Common myeloid progenitor, CD34-positive (primary cell): ENCODE results near the gene HDAC9.

Source experiments
- CTCF ChIA-PET: fragments of 350-600 bp; sonication (Branson Sonifier 250); formaldehyde crosslinking; loops from one replicate; lab custom pipeline; 2021; ENCODE audit warnings: antibody characterized with exemption; lab: Charles Lee
- POLR2A ChIA-PET: fragments of 350-600 bp; sonication (Branson Sonifier 250); formaldehyde crosslinking; loops from one replicate; lab custom pipeline; 2021; ENCODE audit warnings: antibody characterized with exemption; lab: Charles Lee
- DNase-seq, 3 donors: peaks; one replicate each; pipeline versions ENCODE4 v3.0.0 to v3.0.0-alpha.2; 2013
- H3K27ac ChIP-seq, 2 experiments: 1 replicate in 1 of 2; 2 replicates in 1 of 2; pipeline ENCODE4 v1.7.0; 2013; ENCODE audit warnings: inconsistent platforms in 2 of 2, low read length in 2 of 2, mild to moderate bottlenecking in 2 of 2, low read depth in 1 of 2, moderate library complexity in 1 of 2; ENCODE audit not compliant: severe bottlenecking in 2 of 2, insufficient read depth in 1 of 2, poor library complexity in 1 of 2
- H3K27me3 ChIP-seq, 5 experiments: replicated peaks in 2 of 5; 1 replicate in 3 of 5; 2 replicates in 2 of 5; pipeline versions ENCODE4 v1.6.1 to v1.7.0; 2013; ENCODE audit warnings: low read length in 4 of 5, mild to moderate bottlenecking in 2 of 5, moderate library complexity in 2 of 5, inconsistent platforms in 1 of 5; ENCODE audit not compliant: insufficient read depth in 5 of 5, control insufficient read depth in 4 of 5
- H3K36me3 ChIP-seq, 4 experiments: 1 replicate in 2 of 4; 2 replicates in 2 of 4; pipeline versions ENCODE4 v1.6.1 to v1.7.0; 2013; ENCODE audit warnings: low read length in 3 of 4, control low read depth in 1 of 4, mild to moderate bottlenecking in 1 of 4; ENCODE audit not compliant: control insufficient read depth in 4 of 4, insufficient read depth in 4 of 4
- H3K4me1 ChIP-seq, 4 experiments: 1 replicate in 3 of 4; 2 replicates in 1 of 4; pipeline versions ENCODE4 v1.6.1 to v1.7.1; 2013; ENCODE audit warnings: low read length in 3 of 4, mild to moderate bottlenecking in 3 of 4, control low read depth in 1 of 4, inconsistent platforms in 1 of 4, moderate library complexity in 1 of 4; ENCODE audit not compliant: control insufficient read depth in 4 of 4, insufficient read depth in 4 of 4; ENCODE audit errors: control extremely low read depth in 1 of 4
- H3K4me3 ChIP-seq, 7 experiments: 1 replicate in 4 of 7; 2 replicates in 3 of 7; pipeline versions ENCODE4 v1.5.1 to v1.7.0; 2013; ENCODE audit warnings: mild to moderate bottlenecking in 7 of 7, low read length in 6 of 7, moderate library complexity in 6 of 7, inconsistent platforms in 2 of 7, low read depth in 2 of 7, control low read depth in 1 of 7; ENCODE audit not compliant: insufficient read depth in 4 of 7, control insufficient read depth in 1 of 7; ENCODE audit errors: extremely low read depth in 1 of 7
- H3K9me3 ChIP-seq, 5 experiments: 1 replicate in 4 of 5; 2 replicates in 1 of 5; pipeline versions ENCODE4 v1.6.1 to v1.7.1; 2013; ENCODE audit warnings: low read length in 4 of 5, mild to moderate bottlenecking in 2 of 5, inconsistent platforms in 1 of 5, low read depth in 1 of 5, moderate library complexity in 1 of 5; ENCODE audit not compliant: control insufficient read depth in 4 of 5, insufficient read depth in 2 of 5; ENCODE audit errors: control extremely low read depth in 1 of 5
- WGBS: methylation state at CpG from one replicate; pipeline ENCODE4 v1.1.5; 2013; ENCODE audit not compliant: insufficient coverage; 5-methylcytosine and 5-hydroxymethylcytosine counted together

Gene HDAC9

DNA sequence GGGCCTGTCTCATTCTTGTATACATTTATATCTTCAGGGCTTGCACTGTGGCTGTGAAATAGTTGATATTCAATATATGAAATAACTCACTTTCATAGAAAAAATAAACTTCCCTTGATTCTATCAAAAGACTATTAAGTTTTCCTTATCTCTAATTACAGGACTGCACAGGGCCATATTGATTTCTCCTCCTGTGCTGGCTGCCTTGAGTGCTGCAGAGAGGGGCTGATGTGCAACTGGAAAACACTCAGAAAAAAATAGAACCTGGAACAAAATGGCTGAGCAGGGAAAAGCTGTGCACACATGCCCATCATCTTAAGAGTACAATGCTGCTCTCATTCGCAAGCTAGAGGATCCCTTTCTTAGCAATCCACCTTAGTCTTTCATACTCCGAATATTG, 5.9 kb upstream of the HDAC9 start:
- 100% methylated on average over 1 of the region's 2 CpGs for WGBS
- CTCF ChIA-PET: no interaction called here

DNA sequence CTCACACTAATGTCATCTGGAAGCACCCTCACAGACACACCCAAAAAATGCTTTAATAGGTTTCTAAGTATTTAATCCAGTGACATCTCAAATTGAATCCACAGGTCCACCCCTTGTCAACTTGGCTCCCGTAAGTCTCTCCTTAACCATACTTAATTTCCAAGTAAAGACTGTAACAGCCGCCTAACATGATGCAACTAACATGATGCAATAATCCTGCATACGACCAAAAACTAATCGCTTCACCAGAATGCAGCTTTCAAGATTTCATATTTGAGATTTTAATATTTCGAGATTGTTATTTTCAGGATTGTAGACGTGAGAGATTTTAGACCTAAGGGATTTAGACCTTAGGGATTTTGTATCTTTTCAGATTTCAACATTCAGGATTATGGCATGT, 3.7 kb upstream of the HDAC9 start:
- POLR2A ChIA-PET: no interaction called here
- no peaks in the 10 kb centered on the region for H3K27me3 ChIP-seq
- peaks cover 9 to 17% (median 12%) of the 10 kb centered on the region in 4 experiments for H3K4me1 ChIP-seq
- WGBS: 95% methylated on average over 4 of the region's 6 CpGs
- DNase-seq: no peak
- no peak overlapping the region for H3K27ac ChIP-seq
- H3K9me3 ChIP-seq: no peaks in the 10 kb centered on the region
- H3K4me3 ChIP-seq: no peak overlapping the region
- no peaks in the 10 kb centered on the region for H3K36me3 ChIP-seq
- CTCF ChIA-PET: interaction anchor here (0.7 kb wide), 1 partner anchor 58 kb away, joined by 3 read pairs; no protein-coding TSS in a partner anchor

More for the DNA sequence above, 5.9 kb upstream of the HDAC9 start:
- Histone ChIP-seq H3K36me3 (no peaks in the 10 kb centered on the region), H3K4me3 (no peak overlapping the region), H3K27ac (no peak overlapping the region), H3K9me3 (peaks cover 0 to 5% (median 0%) of the 10 kb centered on the region in 5 experiments), H3K27me3 (no peaks in the 10 kb centered on the region), H3K4me1 (no peaks in the 10 kb centered on the region)
- POLR2A ChIA-PET: interaction anchor here (1.7 kb wide), 1 partner anchor 10 kb away, joined by 5 read pairs; no protein-coding TSS in a partner anchor
- no peak for DNase-seq

DNA sequence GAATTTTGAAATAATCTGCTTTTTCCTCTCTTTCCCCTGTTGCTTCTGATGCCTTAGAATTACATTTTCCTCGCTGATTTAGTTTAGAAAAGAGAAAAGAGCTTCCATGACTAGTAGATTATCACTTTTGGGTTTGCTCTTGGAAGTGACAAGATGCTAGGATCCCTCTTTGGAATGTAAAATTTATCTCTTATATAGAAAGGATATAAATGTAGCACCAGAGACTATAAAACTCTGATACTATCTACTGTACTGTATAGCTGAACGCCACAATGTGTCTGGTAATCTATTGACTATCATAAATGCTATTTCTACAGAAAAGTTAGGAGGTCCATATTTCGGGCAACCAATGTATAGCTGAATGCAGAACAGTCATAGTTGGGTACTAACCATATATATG, 1.1 kb upstream of the HDAC9 start:
- ChIA-PET POLR2A (no interaction called here), CTCF (interaction anchor here (0.7 to 1.3 kb wide), 5 partner anchors 14 to 89 kb away, joined by 3 to 4 read pairs (median 3); no protein-coding TSS in a partner anchor)
- WGBS: 86% methylated on average over 1 of the region's 3 CpGs
- H3K36me3 ChIP-seq: no peaks in the 10 kb centered on the region
- H3K9me3 ChIP-seq: no peaks in the 10 kb centered on the region
- H3K4me3 ChIP-seq: no peak overlapping the region
- DNase-seq: no peak
- peaks cover 9 to 17% (median 13%) of the 10 kb centered on the region in 4 experiments for H3K4me1 ChIP-seq
- H3K27me3 ChIP-seq: no peaks in the 10 kb centered on the region
- no peak overlapping the region for H3K27ac ChIP-seq

DNA sequence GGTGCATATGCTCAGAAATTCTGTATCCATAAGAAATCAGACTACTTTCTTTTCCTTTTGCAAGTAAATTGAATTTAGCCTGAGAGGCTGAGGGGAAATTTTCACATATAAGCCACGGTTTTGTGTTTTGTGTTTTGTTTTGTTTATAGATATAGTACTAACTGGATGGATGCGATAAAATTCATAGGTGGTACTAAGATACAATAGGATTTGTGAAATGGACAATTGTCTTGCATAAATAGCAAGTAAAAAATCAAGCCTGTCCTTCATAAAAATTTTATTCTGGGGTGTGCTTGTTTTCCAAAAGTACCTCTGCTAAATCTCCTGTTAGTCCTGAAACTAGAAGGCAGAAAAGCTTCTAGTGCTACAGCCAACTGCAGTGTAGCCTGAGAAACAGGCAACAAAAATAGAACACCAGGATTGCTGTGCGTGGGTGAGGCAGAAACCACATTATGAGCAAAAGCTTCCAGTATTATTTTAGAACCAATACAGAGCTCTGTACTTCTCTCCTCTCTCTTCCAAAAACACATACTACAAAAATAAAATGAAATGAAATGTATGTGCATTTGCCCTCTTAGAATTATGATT, 634 bp upstream of the HDAC9 start:
- Histone ChIP-seq H3K27me3 (no peaks in the 10 kb centered on the region), H3K27ac (no peak overlapping the region), H3K36me3 (no peaks in the 10 kb centered on the region), H3K4me1 (peaks cover 9 to 17% (median 13%) of the 10 kb centered on the region in 4 experiments), H3K9me3 (no peaks in the 10 kb centered on the region), H3K4me3 (peak overlapping the region in 5 of 7 experiments; percentile 51 to 87 (median 70))
- WGBS: 0% methylated on average over 1 of the region's 3 CpGs
- ChIA-PET POLR2A (no interaction called here), CTCF (interaction anchor here (0.7 to 1.7 kb wide), 7 partner anchors 13 to 90 kb away, joined by 3 to 5 read pairs (median 3); no protein-coding TSS in a partner anchor)
- DNase-seq: peak in 2 of 3 donors; percentile 22 to 24

DNA sequence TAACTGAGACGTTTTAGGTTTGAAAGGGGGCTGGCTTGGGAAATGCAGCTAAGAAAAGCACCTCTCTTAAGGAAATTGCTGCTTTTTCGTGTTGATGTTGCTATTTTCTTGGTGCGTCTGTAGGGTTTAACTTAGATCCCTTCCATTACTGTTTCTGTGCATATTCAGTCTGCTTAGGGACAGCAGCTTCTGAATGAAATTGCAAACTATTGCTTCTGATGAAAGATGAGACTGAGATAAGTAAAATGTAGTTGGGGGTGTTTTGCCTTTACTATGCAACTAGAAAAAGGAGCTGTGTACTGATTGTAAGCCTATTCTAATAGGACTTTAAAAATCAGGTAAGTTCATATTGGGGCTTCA, 772 bp downstream of the HDAC9 start:
- peaks cover 9 to 17% (median 13%) of the 10 kb centered on the region in 4 experiments for H3K4me1 ChIP-seq
- H3K4me3 ChIP-seq: peak overlapping the region in 5 of 7 experiments; percentile 64 to 87 (median 76)
- WGBS: 30% methylated on average over 2 of the region's 3 CpGs
- ChIA-PET POLR2A (interaction anchor here (0.5 to 0.8 kb wide), 3 partner anchors 14 to 181 kb away, joined by 3 read pairs; no protein-coding TSS in a partner anchor), CTCF (interaction anchor here (0.8 to 1.7 kb wide), 6 partner anchors 9 to 142 kb away, joined by 3 to 7 read pairs (median 4); no protein-coding TSS in a partner anchor)
- no peaks in the 10 kb centered on the region for H3K9me3 ChIP-seq
- no peak for DNase-seq
- no peaks in the 10 kb centered on the region for H3K36me3 ChIP-seq
- H3K27ac ChIP-seq: peak overlapping the region in 1 of 2 experiments; percentile 18
- H3K27me3 ChIP-seq: no peaks in the 10 kb centered on the region

DNA sequence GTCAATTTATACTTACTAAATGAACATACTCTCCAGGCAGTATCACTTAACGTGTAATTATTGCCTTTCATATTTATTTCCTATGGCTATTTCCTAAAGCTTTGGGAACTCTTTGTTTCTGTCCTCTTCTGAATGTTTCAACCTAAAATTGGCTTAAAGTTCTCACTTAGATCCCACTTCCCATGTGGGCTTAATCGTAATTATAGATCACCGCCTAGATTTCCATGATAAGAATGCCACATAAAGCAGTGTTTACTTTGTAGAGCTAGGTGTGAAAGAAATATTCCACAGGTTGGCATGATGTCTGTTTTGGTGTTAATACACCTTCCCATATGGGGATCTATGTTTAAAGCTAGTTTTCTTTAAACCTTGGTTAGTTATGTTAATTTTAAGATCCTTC, 1.5 kb downstream of the HDAC9 start:
- Histone ChIP-seq H3K27ac (no peak overlapping the region), H3K4me3 (peak overlapping the region in 1 of 7 experiments; percentile 3), H3K36me3 (peaks cover 0 to under 1% (median 0%) of the 10 kb centered on the region in 4 experiments), H3K4me1 (peaks cover 9 to 17% (median 13%) of the 10 kb centered on the region in 4 experiments), H3K27me3 (no peaks in the 10 kb centered on the region), H3K9me3 (no peaks in the 10 kb centered on the region)
- CTCF ChIA-PET: interaction anchor here (1.0 to 1.9 kb wide), 8 partner anchors 9 to 143 kb away, joined by 3 to 6 read pairs (median 4); no protein-coding TSS in a partner anchor
- WGBS: 80% methylated on average over 2 of the region's 3 CpGs
- DNase-seq: no peak
- POLR2A ChIA-PET: interaction anchor here (0.6 kb wide), 1 partner anchor 159 kb away, joined by 3 read pairs; no protein-coding TSS in a partner anchor

DNA sequence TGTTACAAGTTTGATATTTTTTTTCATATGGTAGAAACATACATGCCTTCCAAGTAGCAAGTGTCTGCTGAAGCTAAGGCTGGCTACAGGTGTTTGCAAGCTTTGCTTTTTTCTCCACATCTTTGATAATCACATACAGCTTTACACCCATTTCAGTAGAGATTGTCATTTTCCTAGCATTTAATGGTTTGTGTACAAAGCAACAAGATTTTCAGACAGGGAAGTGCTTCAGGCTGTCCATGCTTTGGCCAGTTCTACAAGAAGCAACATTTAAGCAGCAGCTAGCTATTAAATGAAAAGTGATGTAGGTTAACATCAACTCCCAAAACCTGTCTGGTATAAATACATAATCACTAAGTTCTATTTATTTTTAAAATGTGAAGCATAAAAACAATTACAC, 2.3 kb downstream of the HDAC9 start:
- Histone ChIP-seq H3K4me3 (no peak overlapping the region), H3K9me3 (no peaks in the 10 kb centered on the region), H3K36me3 (peaks cover 0 to 2% (median 0%) of the 10 kb centered on the region in 4 experiments), H3K4me1 (peaks cover 9 to 17% (median 13%) of the 10 kb centered on the region in 4 experiments), H3K27me3 (no peaks in the 10 kb centered on the region), H3K27ac (no peak overlapping the region)
- CTCF ChIA-PET: interaction anchor here (1.1 to 1.9 kb wide), 6 partner anchors 8 to 144 kb away, joined by 3 to 6 read pairs (median 4); no protein-coding TSS in a partner anchor
- DNase-seq: no peak
- POLR2A ChIA-PET: interaction anchor here (0.6 kb wide), 2 partner anchors 74 to 94 kb away, joined by 3 read pairs; no protein-coding TSS in a partner anchor
